GM12878 (cell line): Measurements from ENCODE around the gene LCN1.
"Not testable (repeated sequence)": the region's sequence is repeated elsewhere in the genome, so short reads cannot be mapped to it uniquely, and the experiment has no call there.

Experiments
- CREM ChIP-seq: IDR thresholded peaks from 2 replicates; pipeline ENCODE4 v1.6.1; 2014; ENCODE audit warnings: antibody characterized with exemption, low read depth
- RAD21 ChIP-seq: IDR thresholded peaks from 2 replicates; pipeline ENCODE4 v1.6.1; 2011; ENCODE audit warnings: mild to moderate bottlenecking, low read depth, low read length, moderate library complexity; ENCODE audit not compliant: insufficient read depth
- RAD51 ChIP-seq: fragments of 450-650 bp; IDR thresholded peaks from 2 replicates; pipeline ENCODE4 v1.6.1; 2016; ENCODE audit warnings: moderate library complexity, mild to moderate bottlenecking, inconsistent platforms
- RFX5 ChIP-seq: IDR thresholded peaks from 2 replicates; pipeline ENCODE4 v1.6.1; 2011; ENCODE audit warnings: low read depth, low read length, improper control_type of control experiment
- SUZ12 ChIP-seq: fragments of 200-600 bp; sonication (generic); IDR thresholded peaks from one replicate; pipeline ENCODE4 v1.6.1; 2018; ENCODE audit warnings: antibody characterized with exemption, mild to moderate bottlenecking; ENCODE audit not compliant: unreplicated experiment
- ZBTB4 ChIP-seq: fragments of 450-650 bp; formaldehyde crosslinking; IDR thresholded peaks from 2 replicates; pipeline ENCODE4 v1.4.0; 2022; ENCODE audit warnings: mild to moderate bottlenecking, moderate library complexity

GRCh38 chr9:135545646-135546176, 24.5 kb downstream of the LCN1 start, which contains the start of gene OBP2A:
- TF ChIP-seq RAD21; SUZ12; ZBTB4 (CRISPR knock-in tag); RAD51; CREM; RFX5: not testable (repeated sequence)
